Esophagus muscularis mucosa (tissue), 3 donors: ENCODE results near the gene PITPNM3.

Source experiments
- CTCF ChIP-seq, 3 experiments: fragments of 200-600 bp in 2 of 3; fragments of 450-650 bp in 1 of 3; sonication (generic) in 2 of 3; IDR thresholded peaks; one replicate each; pipeline ENCODE4 v1.5.1; 2017 to 2019; ENCODE audit warnings: antibody characterized with exemption in 3 of 3, mild to moderate bottlenecking in 2 of 3, moderate library complexity in 1 of 3
- EP300 ChIP-seq: sonication (generic); formaldehyde crosslinking; IDR thresholded peaks from one replicate; pipeline ENCODE4 v1.6.1; 2017; ENCODE audit warnings: antibody characterized with exemption

- TF ChIP-seq EP300 = no peak
- no peak for TF ChIP-seq CTCF (IDR thresholded peaks at IDR 0.05)
Observed at GRCh38 chr17:6558932-6559752, 2.8 kb upstream of the PITPNM3 start.
